Panc1 (cell line): ENCODE data around the gene DUOX1. TPM values are rescaled to one million over a fixed set of nuclear protein-coding genes. Genes with fewer than 3 reads are reported as not detected.

Experiments used
- ATAC-seq: fragments of 200-7000 bp; cut with Tn5 transposase; 2 replicates; pipeline ENCODE4 v1.9.1; 2020; ENCODE audit warnings: mild to moderate bottlenecking, moderate library complexity
- BruUV-seq: library from RNA; stranded (reverse); fragments of 400-500 nt; replicated peaks from 2 replicates; lab custom pipeline; 2021; lab: Mats Ljungman, UMichigan
- CTCF ChIA-PET: fragments of 300-600 bp; sonication (Branson Sonifier 250); formaldehyde crosslinking; loops from one replicate; lab custom pipeline; 2022; ENCODE audit warnings: antibody characterized with exemption; lab: Charles Lee
- POLR2A ChIA-PET: fragments of 300-600 bp; sonication (Branson Sonifier 250); formaldehyde crosslinking; loops from one replicate; lab custom pipeline; 2022; ENCODE audit warnings: antibody characterized with exemption; lab: Charles Lee
- DNase-seq: peaks from one replicate; pipeline ENCODE4 v3.0.0-alpha.2; 2010; ENCODE audit warnings: low read depth, low spot score
- H3K27ac ChIP-seq: 2 replicates; pipeline ENCODE4 v1.5.1; 2011; ENCODE audit warnings: mild to moderate bottlenecking, low read length, inconsistent platforms
- H3K27me3 ChIP-seq: fragments of 200-500 bp; sonication (Bioruptor generic); 2 replicates; pipeline ENCODE4 v1.6.0; 2014; ENCODE audit warnings: low read length, inconsistent platforms; ENCODE audit not compliant: control insufficient read depth, insufficient read depth
- H3K36me3 ChIP-seq: fragments of 200-500 bp; sonication (Bioruptor generic); 2 replicates; pipeline ENCODE4 v1.5.1; 2014; ENCODE audit warnings: inconsistent platforms, mild to moderate bottlenecking, low read length, moderate library complexity; ENCODE audit not compliant: control insufficient read depth, insufficient read depth
- H3K4me1 ChIP-seq: 2 replicates; pipeline ENCODE4 v1.5.1; 2011; ENCODE audit warnings: inconsistent platforms, mild to moderate bottlenecking, low read length, moderate library complexity; ENCODE audit not compliant: control insufficient read depth, insufficient read depth
- H3K4me3 ChIP-seq, 2 experiments: 2 replicates each; pipeline ENCODE4 v1.5.1; 2011 to 2012; ENCODE audit warnings: low read depth in 2 of 2, low read length in 2 of 2, mild to moderate bottlenecking in 2 of 2, inconsistent platforms in 1 of 2, moderate library complexity in 1 of 2
- H3K9me3 ChIP-seq: fragments of 200-500 bp; sonication (Bioruptor generic); 2 replicates; pipeline ENCODE4 v1.5.1; 2014; ENCODE audit warnings: low read depth, mild to moderate bottlenecking, inconsistent platforms, low read length, moderate library complexity; ENCODE audit not compliant: control insufficient read depth, insufficient read depth
- POLR2AphosphoS5 ChIP-seq: IDR thresholded peaks from 2 replicates; pipeline ENCODE4 v1.6.1; 2012; ENCODE audit warnings: mild to moderate bottlenecking, low read depth, low read length, moderate library complexity
- REST ChIP-seq, 2 experiments: IDR thresholded peaks; 2 replicates each; pipeline ENCODE4 v1.6.1; 2011 to 2012; ENCODE audit warnings: low read depth in 2 of 2, control low read depth in 1 of 2, low read length in 1 of 2, mild to moderate bottlenecking in 1 of 2, moderate library complexity in 1 of 2; ENCODE audit not compliant: insufficient read depth in 1 of 2
- SIN3A ChIP-seq: IDR thresholded peaks from 2 replicates; pipeline ENCODE4 v1.6.1; 2012; ENCODE audit warnings: low read depth, mild to moderate bottlenecking, low read length, moderate library complexity, borderline replicate concordance; ENCODE audit not compliant: insufficient read depth
- TCF7L2 ChIP-seq: IDR thresholded peaks from 2 replicates; pipeline ENCODE4 v1.6.1; 2011; ENCODE audit warnings: mild to moderate bottlenecking, low read depth, low read length, inconsistent platforms
- in situ Hi-C: cut with HindIII; loops from 2 replicates; pipeline ENCODE4 v1.10.0; 2016; ENCODE audit warnings: low sequenced_read_pairs, low pct_unique_long_range_greater_than_20kb
- intact Hi-C: fragments of 100-400 bp; cut with micrococcal nuclease; formaldehyde crosslinking; loops from one replicate; pipeline ENCODE4 v1.10.0; 2022; ENCODE audit not compliant: unreplicated experiment
- total RNA-seq: library from RNA; stranded (reverse); gene quantifications from one replicate; pipeline ENCODE4 v1.2.1, GENCODE V29; 2021; ENCODE audit not compliant: unreplicated experiment
- TF ChIP-seq, protein P1 (sequence below): fragments of 450-650 bp; IDR thresholded peaks from 2 replicates; pipeline ENCODE4 v1.5.1; 2017; ENCODE audit warnings: mild to moderate bottlenecking

DUOX1 gene
- total RNA-seq, 1 experiment from 2014 or later: 0.31 TPM

DNA sequence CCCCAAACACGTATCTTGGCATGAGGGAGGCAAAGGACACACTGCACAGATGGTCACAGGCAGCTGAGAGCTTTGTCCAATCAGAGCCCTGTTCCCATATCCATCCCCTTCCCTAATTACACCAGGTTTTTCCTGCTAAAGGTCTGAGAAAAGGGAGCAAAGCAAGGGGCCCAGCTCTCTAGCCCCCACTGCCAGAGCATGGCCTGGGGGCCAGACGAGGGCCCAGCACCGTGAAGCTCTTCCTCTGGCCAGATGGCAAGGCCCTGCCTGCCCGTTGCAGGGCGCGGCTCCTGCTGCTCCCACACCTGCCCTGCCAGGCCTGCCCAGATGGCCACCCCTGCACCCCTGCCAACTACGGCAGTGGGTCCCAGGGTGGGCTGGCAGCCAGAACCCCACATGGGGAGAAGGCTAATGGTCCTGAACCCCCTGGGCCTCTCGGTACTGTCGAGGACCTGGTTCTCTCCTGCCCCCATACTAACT, 54.8 kb downstream of the DUOX1 start:
- Histone ChIP-seq H3K27ac (no peak overlapping the region), H3K9me3 (no peaks in the 10 kb centered on the region), H3K4me1 (no peaks in the 10 kb centered on the region; the same call in 1 of the 2 replicates), H3K27me3 (no peaks in the 10 kb centered on the region), H3K4me3 (no peak overlapping the region), H3K36me3 (no peaks in the 10 kb centered on the region)
- ChIA-PET CTCF (interaction anchor here (0.5 kb wide), 1 partner anchor 20 kb away, joined by 3 read pairs; no protein-coding TSS in a partner anchor), POLR2A (no interaction called here)
- no peak for DNase-seq
- no TSS peak for BruUV-seq
- ATAC-seq: no peak
- in situ Hi-C loops (no loop called here), intact Hi-C loops (no loop called here)
- TF ChIP-seq, protein P1, sequence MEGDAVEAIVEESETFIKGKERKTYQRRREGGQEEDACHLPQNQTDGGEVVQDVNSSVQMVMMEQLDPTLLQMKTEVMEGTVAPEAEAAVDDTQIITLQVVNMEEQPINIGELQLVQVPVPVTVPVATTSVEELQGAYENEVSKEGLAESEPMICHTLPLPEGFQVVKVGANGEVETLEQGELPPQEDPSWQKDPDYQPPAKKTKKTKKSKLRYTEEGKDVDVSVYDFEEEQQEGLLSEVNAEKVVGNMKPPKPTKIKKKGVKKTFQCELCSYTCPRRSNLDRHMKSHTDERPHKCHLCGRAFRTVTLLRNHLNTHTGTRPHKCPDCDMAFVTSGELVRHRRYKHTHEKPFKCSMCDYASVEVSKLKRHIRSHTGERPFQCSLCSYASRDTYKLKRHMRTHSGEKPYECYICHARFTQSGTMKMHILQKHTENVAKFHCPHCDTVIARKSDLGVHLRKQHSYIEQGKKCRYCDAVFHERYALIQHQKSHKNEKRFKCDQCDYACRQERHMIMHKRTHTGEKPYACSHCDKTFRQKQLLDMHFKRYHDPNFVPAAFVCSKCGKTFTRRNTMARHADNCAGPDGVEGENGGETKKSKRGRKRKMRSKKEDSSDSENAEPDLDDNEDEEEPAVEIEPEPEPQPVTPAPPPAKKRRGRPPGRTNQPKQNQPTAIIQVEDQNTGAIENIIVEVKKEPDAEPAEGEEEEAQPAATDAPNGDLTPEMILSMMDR: no peak
- no peak for TF ChIP-seq POLR2AphosphoS5
- TF ChIP-seq REST (IDR thresholded peaks at IDR 0.05; ENCODE audit: insufficient read depth in 1 of 2, low read depth in 2 of 2, low read length in 1 of 2): no peak
- TF ChIP-seq SIN3A: no peak
- TF ChIP-seq TCF7L2: no peak

DNA sequence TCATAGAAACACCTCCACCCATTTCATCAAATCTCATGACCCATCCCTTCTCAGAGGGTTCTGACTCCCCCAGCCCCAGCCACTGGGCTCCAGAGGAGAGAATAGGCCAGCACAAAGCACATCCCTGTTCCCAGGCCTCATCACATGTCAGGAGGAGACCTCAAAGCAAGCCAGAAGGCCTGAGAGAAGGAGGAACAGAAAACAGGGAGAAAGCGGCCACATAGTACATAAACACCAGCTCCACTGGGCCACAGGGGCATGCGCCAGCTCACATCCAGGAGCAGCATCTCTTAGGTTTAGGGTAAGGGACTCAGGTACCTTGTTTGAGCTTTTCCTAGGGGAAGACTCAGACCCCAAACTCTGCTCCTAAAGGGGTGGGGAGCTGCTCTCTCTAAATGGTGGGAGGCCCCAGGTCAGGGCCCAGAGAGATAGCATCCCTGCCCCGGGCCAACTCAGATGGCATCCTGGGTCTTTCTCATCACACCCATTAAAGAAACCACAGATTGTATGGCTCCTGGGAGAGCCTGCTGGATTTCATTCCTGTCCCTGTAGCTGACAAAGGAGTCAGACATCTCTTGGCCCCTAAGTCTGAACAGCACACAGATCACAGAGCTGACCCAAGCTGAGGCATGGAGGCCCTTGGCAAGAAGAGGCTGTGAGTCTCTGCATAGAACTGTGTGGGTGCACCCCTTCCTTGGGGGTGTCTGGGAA, 55.4 kb downstream of the DUOX1 start:
- ATAC-seq (no peak), DNase-seq (no peak)
- in situ Hi-C loops (no loop called here), intact Hi-C loops (no loop called here)
- no peak overlapping the region for H3K27ac ChIP-seq
- ChIA-PET POLR2A (interaction anchor here (0.6 kb wide), 1 partner anchor 14 kb away, joined by 16 read pairs; no protein-coding TSS in a partner anchor), CTCF (no interaction called here)
- H3K4me3 ChIP-seq: no peak overlapping the region
- TF ChIP-seq POLR2AphosphoS5: no peak
- TF ChIP-seq, protein P1: no peak
- TF ChIP-seq REST (IDR thresholded peaks at IDR 0.05; ENCODE audit: insufficient read depth in 1 of 2, low read depth in 2 of 2, low read length in 1 of 2): no peak
- TF ChIP-seq SIN3A: no peak
- TF ChIP-seq TCF7L2: no peak
- no peaks in the 10 kb centered on the region for H3K36me3 ChIP-seq
- H3K27me3 ChIP-seq: no peaks in the 10 kb centered on the region
- no peaks in the 10 kb centered on the region for H3K9me3 ChIP-seq
- BruUV-seq: no TSS peak
- H3K4me1 ChIP-seq: no peaks in the 10 kb centered on the region; the same call in 1 of the 2 replicates
